SK-N-SH treated with all-trans-retinoic acid at 6 μM for 48 hours (cell line): ENCODE data around the gene BEST4.

Source experiments
- ARNTL ChIP-seq: fragments of 450-650 bp; formaldehyde crosslinking; IDR thresholded peaks from 2 replicates; pipeline ENCODE4 v1.5.0; 2020; ENCODE audit warnings: low read depth, mild to moderate bottlenecking, moderate library complexity, borderline replicate concordance
- BACH2 ChIP-seq: fragments of 250-450 bp; sonication (Bioruptor Pico); IDR thresholded peaks from 2 replicates; pipeline ENCODE4 v1.9.0; 2021; ENCODE audit warnings: mild to moderate bottlenecking, borderline replicate concordance
- ISL1 ChIP-seq: fragments of 250-450 bp; sonication (Bioruptor Pico); IDR thresholded peaks from 2 replicates; pipeline ENCODE4 v2.1.2; 2022; ENCODE audit warnings: mild to moderate bottlenecking, moderate library complexity
- OSR1 ChIP-seq: fragments of 250-450 bp; sonication (Bioruptor Pico); IDR thresholded peaks from 2 replicates; pipeline ENCODE4 v1.8.0; 2022; ENCODE audit warnings: moderate library complexity, mild to moderate bottlenecking, inconsistent platforms
- PATZ1 ChIP-seq: fragments of 250-450 bp; sonication (Bioruptor Pico); IDR thresholded peaks from 2 replicates; pipeline ENCODE4 v1.8.0; 2020; ENCODE audit warnings: mild to moderate bottlenecking, moderate library complexity, borderline replicate concordance
- RARB ChIP-seq: fragments of 250-450 bp; sonication (Bioruptor Pico); IDR thresholded peaks from 2 replicates; pipeline ENCODE4 v1.8.0; 2021; ENCODE audit warnings: mild to moderate bottlenecking, moderate library complexity
- SNAI2 ChIP-seq: fragments of 250-450 bp; sonication (Bioruptor Pico); IDR thresholded peaks from 2 replicates; pipeline ENCODE4 v1.5.0; 2020; ENCODE audit warnings: mild to moderate bottlenecking, moderate library complexity
- TCF4 ChIP-seq: fragments of 250-450 bp; sonication (Bioruptor Pico); IDR thresholded peaks from 2 replicates; pipeline ENCODE4 v1.8.0; 2021; ENCODE audit warnings: mild to moderate bottlenecking, moderate library complexity, borderline replicate concordance
- ZC3H10 ChIP-seq: fragments of 250-450 bp; sonication (Bioruptor Pico); IDR thresholded peaks from 2 replicates; pipeline ENCODE4 v1.5.1; 2021; ENCODE audit warnings: mild to moderate bottlenecking, moderate library complexity
- ZFP3 ChIP-seq: fragments of 250-450 bp; sonication (Bioruptor Pico); IDR thresholded peaks from 2 replicates; pipeline ENCODE4 v1.5.0; 2020; ENCODE audit warnings: mild to moderate bottlenecking, moderate library complexity
- ZFP30 ChIP-seq: fragments of 450-650 bp; formaldehyde crosslinking; IDR thresholded peaks from 2 replicates; pipeline ENCODE4 v1.5.0; 2022; ENCODE audit warnings: mild to moderate bottlenecking, moderate library complexity
- ZNF70 ChIP-seq: fragments of 450-650 bp; formaldehyde crosslinking; IDR thresholded peaks from 2 replicates; pipeline ENCODE4 v1.5.0; 2020; ENCODE audit warnings: mild to moderate bottlenecking, moderate library complexity
- TF ChIP-seq, protein P1 (sequence below): fragments of 250-450 bp; sonication (Bioruptor Pico); IDR thresholded peaks from 2 replicates; pipeline ENCODE4 v1.8.0; 2021; ENCODE audit warnings: low read depth, mild to moderate bottlenecking, moderate library complexity, borderline replicate concordance
- TF ChIP-seq, protein P2 (sequence below): fragments of 250-450 bp; sonication (Bioruptor Pico); IDR thresholded peaks from 2 replicates; pipeline ENCODE4 v1.5.1; 2020; ENCODE audit warnings: low read depth, mild to moderate bottlenecking, moderate library complexity

DNA sequence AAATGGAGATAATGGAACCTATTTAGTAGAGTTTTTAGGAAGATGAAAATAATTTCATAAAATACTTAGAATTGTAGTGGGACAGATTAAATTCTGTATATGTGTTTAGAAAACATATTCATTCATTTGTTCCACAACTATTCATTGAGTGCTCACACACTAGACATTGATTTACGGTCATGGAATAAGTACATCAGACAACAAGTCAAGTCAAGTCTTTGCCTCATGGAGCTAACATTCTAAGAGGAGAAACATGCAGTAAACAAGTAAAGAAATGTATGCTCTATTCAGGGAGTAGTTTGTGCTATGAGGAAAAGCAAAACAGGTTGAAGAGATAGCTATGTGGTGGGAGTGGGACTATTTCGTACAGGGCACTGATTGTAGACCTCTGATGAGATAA lies 29.3 kb upstream of the BEST4 start:
- TF ChIP-seq, protein P1, sequence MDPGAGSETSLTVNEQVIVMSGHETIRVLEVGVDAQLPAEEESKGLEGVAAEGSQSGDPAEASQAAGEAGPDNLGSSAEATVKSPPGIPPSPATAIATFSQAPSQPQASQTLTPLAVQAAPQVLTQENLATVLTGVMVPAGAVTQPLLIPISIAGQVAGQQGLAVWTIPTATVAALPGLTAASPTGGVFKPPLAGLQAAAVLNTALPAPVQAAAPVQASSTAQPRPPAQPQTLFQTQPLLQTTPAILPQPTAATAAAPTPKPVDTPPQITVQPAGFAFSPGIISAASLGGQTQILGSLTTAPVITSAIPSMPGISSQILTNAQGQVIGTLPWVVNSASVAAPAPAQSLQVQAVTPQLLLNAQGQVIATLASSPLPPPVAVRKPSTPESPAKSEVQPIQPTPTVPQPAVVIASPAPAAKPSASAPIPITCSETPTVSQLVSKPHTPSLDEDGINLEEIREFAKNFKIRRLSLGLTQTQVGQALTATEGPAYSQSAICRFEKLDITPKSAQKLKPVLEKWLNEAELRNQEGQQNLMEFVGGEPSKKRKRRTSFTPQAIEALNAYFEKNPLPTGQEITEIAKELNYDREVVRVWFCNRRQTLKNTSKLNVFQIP (CRISPR knock-in tag) = no peak
- no peak for TF ChIP-seq ZFP30 (CRISPR knock-in tag)
- TF ChIP-seq ISL1 = no peak
- TF ChIP-seq PATZ1 = no peak
- no peak for TF ChIP-seq ZFP3 (CRISPR knock-in tag)
- TF ChIP-seq ZNF70 (CRISPR knock-in tag) = no peak
- no peak for TF ChIP-seq ARNTL (CRISPR knock-in tag)
- TF ChIP-seq TCF4 (CRISPR knock-in tag) = no peak
- no peak for TF ChIP-seq SNAI2 (CRISPR knock-in tag)
- TF ChIP-seq ZC3H10 (CRISPR knock-in tag) = no peak
- no peak for TF ChIP-seq BACH2
- TF ChIP-seq OSR1 (CRISPR knock-in tag) = no peak
- TF ChIP-seq RARB (CRISPR knock-in tag) = no peak
- TF ChIP-seq, protein P2, sequence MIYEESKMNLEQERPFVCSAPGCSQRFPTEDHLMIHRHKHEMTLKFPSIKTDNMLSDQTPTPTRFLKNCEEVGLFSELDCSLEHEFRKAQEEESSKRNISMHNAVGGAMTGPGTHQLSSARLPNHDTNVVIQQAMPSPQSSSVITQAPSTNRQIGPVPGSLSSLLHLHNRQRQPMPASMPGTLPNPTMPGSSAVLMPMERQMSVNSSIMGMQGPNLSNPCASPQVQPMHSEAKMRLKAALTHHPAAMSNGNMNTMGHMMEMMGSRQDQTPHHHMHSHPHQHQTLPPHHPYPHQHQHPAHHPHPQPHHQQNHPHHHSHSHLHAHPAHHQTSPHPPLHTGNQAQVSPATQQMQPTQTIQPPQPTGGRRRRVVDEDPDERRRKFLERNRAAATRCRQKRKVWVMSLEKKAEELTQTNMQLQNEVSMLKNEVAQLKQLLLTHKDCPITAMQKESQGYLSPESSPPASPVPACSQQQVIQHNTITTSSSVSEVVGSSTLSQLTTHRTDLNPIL (CRISPR knock-in tag) = no peak
